ENCODE results near the gene IRF9.

IRF9 gene

DNA sequence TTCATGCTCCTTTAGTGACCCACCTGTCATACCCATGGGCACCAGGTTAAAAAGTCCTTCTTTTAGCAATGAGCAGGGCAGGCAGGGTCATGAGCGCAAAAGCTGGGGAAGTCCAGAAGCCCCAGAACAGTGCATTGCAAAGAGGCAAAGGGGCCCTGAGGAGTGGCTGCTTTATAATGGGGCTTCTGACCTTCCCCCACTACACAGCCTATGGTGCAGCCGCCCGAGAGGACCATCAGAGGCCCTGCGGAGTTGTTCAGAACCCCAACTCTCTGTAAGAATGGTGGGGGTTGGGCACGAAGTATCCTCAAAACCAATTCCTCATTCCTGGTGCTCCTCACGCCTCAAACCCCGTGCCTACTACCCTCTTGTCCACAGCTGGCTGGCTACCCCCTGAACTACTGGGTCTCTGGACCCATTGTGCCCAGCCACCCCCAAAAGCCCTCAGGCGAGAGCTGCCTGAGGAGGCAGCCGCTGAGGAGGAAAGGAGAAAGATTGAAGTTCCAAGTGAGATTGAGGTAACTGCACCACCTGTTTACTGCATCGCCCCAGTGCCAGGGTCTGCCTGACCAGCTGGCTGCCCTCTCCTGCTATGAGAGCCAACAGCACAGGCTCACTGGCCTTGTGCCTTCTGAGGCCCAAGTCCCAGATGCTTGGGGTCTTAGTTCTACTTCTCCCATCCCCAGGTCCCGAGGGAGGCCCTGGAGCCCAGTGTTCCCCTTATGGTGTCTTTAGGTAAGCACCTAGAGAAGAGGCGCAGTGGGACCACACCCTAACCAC is 17.5 kb downstream of the IRF9 start:
- DNase-seq: no peak

DNA sequence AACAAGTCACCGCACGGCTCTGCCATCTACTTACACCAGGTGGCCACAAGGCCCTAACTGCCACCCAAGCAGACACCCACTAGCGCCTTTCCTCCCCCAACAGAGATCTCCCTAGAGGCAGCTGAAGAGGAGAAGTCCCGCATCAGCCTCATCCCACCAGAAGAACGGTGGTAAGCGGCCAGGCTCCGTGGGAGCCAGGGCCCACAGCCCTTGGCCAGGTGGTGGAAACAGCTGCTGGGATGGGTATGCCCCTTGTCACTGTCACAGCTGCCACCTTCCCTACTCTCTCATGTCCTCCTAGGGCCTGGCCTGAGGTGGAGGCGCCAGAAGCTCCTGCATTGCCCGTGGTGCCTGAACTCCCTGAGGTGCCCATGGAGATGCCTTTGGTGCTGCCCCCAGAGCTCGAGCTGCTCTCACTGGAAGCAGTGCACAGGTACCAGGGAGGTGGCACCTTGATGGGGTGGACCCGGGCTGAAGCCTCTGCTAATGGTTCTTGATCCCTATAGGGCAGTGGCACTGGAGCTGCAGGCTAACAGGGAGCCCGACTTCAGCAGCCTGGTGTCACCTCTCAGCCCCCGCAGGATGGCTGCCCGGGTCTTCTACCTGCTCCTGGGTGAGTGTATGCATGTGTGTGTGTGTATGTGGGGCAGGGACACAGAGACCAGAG is 18.4 kb downstream of the IRF9 start:
- no peak for DNase-seq

DNA sequence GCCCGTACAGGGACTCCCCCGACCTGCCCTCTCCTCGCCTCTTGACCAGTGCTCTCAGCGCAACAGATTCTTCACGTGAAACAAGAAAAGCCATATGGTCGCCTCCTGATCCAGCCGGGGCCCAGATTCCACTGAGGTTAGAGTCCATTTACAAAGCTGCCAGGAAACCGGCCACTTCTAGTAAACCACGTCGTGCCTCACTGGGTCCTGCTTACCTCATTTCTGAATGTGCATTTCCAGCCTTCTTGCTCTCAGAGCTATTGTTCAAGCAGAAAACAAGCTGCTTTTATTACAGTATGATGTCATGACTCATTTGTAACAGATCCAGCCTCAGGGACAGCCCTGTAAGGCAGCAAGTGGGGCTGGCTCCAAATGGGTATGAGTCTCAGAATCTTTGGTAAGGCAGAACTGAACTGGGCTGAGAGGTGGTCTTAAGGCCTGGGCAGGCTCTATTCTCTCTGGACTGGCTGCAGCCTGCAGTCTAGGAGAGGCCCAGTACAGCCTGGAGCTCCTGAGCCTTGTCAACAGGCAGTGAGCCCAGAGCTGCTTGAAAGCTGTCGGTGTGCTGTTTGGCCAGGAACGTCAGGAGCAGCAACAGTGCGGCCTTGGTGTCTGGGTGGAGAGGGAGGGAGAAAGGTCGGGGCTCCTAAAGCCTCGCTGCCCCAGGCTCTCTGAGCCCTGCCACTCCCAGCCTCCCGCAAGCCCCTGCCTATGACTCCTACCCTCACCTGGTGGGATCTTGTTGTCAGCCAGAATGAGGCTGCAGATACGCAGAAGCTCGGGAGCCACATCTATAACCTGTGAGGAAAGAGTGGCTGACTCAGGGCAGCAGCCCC is 19.1 kb downstream of the IRF9 start:
- DNase-seq: peak; percentile 59

DNA sequence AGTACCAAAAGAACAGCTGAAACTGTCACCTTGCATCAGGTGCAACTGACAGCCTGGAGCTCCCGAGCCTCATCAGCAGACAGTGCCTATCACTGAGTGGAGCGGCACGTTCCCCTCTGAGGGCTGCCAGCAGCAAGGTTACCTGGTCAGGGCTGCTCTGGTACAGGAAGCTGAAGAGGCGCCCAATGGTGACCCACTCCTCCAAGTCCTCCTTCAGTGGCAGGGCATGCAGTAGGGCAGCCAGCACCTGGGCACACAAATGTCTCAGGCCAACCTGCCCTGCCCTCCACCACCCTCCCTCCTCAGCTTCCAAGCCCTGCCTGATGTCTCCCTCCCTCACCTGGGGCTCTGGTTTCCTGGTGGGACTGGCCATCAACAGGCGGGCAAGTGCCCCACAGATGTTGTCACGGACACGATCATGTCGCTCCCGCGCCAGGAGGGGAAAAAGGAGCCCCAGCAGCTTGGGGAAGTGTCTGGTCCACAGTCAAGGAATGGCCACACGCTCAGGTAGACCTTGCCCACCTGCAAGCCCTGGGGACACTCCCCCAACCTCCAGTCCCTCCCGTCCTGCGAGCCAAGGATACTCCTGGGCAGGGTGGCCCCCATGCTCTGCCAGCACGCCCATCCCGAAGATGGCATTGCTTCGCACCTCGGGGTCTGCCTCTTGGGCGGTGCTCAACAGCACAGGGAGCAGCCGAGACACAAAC is 20.5 kb downstream of the IRF9 start:
- DNase-seq: no peak

DNA sequence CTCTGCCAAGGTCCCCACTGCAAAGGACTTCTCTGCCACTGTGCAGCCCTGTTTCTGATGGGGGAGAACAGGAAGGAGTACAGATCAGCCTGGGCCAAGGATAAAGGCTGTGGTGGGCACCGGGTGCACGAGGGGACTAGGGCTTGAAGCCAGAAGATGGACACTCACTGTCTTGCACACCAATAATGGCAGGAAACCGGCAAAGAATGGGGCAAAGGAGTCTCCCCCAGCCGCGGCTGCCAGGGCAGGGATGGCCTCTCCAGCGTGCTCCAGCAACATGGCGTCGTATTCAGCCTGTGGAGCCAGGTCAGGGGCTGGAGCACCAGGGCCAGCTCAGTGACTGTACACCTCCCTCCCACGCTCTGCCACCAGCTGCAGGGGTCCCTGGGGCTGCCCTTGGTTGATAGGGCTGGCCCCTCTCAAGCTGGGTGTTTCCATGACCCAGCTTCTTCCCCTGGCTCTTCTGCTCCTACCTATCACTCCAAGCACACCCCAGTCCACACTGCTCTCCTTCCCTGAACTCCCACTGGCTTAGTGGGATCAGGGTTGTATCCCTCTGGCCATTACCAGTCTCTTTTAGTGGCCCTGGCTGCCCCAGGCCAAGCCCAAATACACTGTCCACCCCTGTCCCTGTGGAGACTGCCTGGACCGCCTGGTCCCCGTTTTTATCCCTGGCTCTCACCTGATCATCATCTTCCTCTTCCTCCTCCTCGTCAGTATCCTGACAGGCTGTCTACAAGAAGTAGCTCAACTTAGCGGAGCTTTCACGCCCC is 21.2 kb downstream of the IRF9 start:
- no peak for DNase-seq

DNA sequence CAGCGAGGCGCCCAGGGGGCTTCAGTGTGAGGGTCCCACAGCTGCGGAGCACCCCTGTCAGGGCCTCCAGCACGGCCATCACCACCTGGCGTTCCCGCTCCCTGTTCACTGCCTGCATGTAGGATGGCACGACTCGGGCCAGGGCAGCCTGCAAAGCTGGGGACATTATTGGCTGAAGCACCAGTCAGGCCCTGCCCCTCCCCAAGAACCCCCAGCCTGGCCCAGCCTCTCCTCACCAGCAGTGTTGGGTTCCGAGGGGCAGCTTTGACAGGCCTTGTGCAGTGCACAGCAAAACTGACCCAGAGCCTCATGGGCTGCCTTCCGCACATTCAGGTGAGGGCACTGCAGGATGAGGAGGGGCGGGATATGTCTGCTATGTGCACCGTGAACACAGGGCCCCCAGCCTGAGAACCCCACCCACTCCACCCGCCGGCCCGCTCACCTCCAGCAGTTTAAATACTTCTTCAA is 22.0 kb downstream of the IRF9 start:
- DNase-seq: no peak

DNA sequence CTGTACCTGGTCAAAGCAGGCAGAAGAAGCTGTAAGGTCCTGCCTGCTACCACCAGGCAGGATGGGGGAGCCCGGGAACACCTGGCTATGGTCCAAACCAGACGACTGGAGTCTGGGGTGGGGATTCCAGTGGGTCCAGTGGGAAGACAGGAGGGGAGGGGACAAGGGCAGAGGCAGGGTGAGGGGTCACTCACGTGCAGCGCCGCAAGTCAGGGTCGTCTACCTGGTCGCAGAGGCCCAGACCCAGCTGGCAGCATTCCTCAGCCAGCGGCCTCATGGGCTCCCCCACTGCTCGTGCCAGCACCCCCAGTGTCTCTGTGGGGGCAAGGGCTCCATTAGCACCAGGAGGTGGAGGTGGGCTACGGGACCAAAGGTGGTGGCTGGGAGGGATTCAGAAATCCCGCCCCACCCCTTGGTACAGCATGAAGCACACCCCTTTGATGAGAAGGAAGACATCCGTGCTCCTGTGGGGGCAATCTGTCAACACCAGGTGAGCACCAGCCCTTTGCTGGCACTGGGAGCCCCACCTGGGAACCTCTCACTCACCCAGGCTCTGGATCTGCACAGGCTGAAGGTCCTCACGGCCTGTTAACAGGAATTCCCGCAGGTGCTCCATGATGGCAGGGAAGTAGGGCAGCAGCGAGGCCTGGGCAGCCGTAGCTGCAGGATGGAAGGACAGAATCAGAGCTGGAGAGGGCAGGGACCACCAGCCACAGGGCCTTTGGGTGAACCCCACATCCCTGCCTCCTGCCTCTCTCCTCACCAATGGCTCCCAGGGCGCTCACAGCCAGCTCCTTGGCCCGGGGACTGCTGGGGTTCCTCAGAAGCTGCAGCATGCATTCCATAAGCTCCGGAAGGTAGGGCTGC is 23.3 kb downstream of the IRF9 start:
- no peak for DNase-seq

DNA sequence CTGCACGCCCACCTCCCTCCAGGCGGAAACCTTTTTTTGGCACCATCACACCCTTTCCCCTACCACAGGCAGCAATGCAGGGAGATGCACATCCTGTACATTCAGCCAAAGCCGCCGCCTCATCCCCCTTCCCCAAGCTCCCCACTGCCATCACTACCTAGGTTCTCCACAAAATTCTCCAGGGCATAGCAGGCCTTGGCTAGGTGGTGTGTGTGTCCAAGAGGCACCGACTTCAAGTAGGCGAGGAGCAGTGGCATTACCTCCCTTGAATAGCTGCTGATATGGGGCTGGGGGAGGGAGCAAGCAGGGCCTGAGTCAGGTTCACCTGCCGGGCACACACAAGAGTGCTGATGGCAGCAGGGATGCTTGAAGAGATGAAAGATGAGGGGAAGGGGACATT is 24.0 kb downstream of the IRF9 start:
- DNase-seq: no peak

GRCh38 chr14:24185741-24186140 is 24.7 kb downstream of the IRF9 start:
- no peak for DNase-seq

DNA sequence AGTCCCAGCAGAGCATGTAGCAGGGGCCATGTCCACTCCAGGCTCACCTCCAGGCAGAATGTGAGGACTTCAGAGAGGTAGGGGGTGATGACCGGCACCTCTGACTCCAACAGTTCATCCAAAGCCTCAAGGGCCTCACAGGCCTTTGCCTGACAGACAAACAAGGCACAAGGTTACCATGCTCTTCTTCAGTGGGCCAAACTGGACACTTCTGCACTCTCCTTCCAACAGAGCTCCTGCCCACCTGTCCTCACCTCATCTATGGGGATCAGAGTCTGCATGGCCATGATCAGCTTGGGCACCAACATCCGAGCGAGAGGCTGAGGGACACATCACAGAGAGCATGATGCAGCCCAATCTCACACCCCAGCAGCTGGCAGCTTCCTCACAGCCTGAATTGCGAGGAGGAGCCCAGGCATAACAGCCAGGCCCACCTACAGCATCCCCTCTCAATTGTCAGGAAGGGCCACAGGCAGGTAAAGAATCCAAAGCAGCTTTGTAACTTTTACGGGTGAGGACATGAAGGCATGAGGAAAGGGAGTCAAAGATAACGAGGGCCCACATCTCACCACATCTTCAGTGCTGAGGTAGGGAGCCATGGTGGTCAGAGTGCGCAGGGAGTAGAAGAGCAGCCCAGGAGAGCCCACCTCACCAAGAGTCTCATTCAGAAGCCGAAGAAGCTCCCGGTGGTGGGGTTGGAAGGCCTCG is 25.9 kb downstream of the IRF9 start:
- no peak for DNase-seq

- DNase-seq: no peak
These were observed 26.5 kb downstream of the IRF9 start for GRCh38 chr14:24187539-24187915.

DNA sequence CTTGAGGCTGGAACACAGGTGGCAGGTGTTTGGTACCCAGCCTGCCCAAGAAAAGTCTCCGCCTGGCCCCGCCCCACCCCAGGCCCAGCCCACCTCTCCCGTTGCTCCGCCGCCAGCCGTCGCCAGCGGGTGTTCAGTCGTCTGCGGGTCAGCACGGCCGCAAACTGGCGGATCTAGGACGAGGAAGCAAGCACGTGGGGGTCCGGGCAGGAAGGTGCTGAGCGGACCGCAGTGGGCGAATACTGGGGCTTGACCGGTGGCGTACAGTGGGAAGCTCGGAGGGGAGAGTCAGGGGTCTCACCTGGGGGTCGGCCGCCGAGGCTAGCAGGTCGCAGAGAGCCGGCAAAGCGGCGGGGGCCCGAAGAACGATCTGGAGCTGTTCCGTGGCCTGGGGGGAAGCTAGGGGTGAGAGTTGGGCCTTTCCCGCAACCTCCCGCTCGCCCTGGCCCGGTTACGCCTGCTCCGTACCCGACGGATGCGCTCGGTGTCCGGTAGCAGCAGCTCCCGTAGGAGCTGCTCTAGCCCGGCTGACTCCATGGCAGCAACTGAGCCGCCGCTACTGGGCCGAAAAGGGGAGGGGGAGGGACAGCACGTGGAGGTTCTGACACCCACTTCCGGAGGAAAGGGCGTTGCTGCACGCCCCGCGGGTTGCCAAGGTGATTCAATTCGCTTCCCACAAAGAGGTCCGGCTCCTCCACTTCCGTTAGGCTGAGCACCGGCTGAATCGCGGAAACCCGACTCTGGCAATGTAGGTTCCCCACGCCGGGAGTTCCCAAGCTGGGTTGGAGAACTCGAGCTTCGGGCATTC is 27.4 kb downstream of the IRF9 start, which contains the start of gene IPO4:
IPO4 (minus strand) TSS at position 566 of the 808 bp plus-strand sequence; CDS start at position 537, 29 bp downstream.
- peak; percentile 98 for DNase-seq

DNA sequence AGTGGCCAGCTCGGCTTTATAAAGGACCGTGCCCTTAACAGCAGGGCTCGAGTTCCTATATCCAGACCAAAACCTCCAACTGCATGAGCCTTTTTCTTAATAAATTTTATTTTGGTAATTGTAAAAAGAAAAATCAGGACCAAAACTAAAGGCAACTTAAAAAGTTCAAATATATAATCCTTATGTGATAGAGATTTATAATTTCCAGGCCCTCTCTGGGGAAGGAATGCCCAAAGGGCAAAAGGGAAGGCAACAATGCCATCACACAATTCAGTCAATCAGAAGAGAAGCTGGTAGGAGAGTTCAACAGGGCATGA is 28.0 kb downstream of the IRF9 start:
- no peak for DNase-seq

GRCh38 chr14:24189460-24189859 is 28.4 kb downstream of the IRF9 start:
- no peak for DNase-seq

- DNase-seq: no peak
These were observed 29.4 kb downstream of the IRF9 start for GRCh38 chr14:24190416-24190815.

DNA sequence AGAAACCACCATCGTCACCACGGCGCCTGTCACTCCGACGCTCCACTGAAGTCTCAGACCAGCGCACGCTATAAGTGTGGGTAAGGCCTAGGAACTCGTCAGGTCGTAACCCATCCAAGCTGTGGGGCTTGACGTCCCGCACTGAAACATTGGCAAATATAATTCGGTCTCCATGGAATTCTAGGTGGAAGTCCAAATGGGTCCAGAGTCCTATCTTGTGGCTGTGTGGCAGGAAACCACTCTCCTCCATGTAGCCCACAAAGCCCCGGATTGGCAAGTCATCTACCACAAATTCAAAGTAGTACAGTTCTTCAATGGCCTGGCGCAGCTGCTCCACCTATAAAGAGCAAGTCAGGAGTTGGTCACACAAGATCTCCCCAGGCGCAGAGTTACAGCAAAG is 31.9 kb downstream of the IRF9 start:
- no peak for DNase-seq

DNA sequence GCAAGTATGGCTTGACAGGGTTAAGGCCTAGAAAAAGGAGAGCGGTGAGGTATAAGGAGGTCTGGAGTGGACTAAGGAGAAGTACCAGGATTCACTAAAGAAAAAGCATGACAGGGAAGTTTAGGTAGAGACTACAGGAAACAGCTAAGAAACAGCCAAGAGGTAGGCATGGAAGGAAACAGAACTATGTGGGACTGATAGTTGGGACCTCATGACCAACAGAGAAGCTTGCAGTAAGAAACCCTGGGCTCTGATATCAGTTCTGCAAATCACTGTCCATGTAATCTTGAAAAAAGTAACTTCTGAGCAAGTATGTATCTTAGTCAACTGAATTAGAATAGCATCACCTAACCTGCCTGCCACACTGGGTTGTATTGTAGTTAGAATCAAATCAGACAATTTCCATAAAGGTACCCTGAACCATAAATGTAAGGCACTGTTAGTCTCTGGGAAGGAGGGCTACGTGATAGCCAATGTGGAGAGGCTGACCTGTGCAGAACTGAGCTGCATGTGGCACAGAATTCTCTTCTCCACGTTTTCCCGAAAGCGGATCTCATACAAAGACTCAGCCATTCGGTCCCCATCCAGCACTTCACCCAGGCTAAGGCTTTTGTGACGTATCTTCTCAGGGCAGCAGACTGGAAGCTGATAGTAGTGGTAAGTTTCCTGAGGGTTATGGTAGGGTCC is 33.3 kb downstream of the IRF9 start:
- no peak for DNase-seq

DNA sequence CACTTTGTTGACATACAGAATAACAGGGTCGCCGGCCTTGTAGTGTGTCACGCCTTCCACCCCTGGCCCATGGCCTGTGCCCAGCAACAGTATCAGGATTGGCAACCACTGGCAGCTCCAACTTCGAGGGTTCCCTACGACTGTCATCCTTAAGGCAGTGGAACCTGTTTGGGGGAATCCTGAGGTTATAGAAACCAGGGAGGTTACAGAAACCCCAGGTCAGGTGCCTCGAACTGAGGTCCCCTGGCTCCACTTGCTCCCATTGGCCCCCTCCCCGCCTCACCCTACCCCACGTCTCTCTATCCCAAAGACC is 33.8 kb downstream of the IRF9 start:
- DNase-seq: no peak

Measured in fibroblast of skin of abdomen (primary cell).